ENCODE data around the gene EGFL8. TPM values are rescaled to one million over a fixed set of nuclear protein-coding genes. Genes with fewer than 3 reads are reported as not detected.

EGFL8 gene
- total RNA-seq, result 0.66 and 1.00 TPM in 2 replicates

GRCh38 chr6:32164295-32164694 lies at the start of gene EGFL8:
EGFL8 (plus strand) TSS chr6:32164595; CDS start chr6:32166166, 1,571 bp downstream.

GRCh38 chr6:32127717-32128592 lies 36.4 kb upstream of the EGFL8 start, which contains the start of gene ATF6B:
ATF6B (minus strand) TSS chr6:32128246; CDS start chr6:32128207, 39 bp downstream.

GRCh38 chr6:32151863-32152768 lies 12.3 kb upstream of the EGFL8 start, which contains the start of gene PRRT1:
PRRT1 (minus strand) TSS chr6:32151939; CDS start chr6:32151827, 112 bp downstream.

GRCh38 chr6:32153564-32154513 lies 10.6 kb upstream of the EGFL8 start, which contains the start of gene PPT2:
PPT2 (plus strand) TSS chr6:32154141; CDS start chr6:32154595, 454 bp downstream.

GRCh38 chr6:32175711-32176475 lies 11.5 kb downstream of the EGFL8 start, which contains the start of gene AGPAT1:
AGPAT1 (minus strand) TSS chr6:32176084; CDS start chr6:32171496, 4,588 bp downstream.

GRCh38 chr6:32177788-32178546 lies 13.6 kb downstream of the EGFL8 start, which contains the start of gene RNF5:
RNF5 (plus strand) TSS chr6:32178405; CDS start chr6:32178512, 107 bp downstream.

GRCh38 chr6:32184084-32184640 lies 19.8 kb downstream of the EGFL8 start, which contains the start of gene AGER:
AGER (minus strand) TSS chr6:32184253; CDS start chr6:32184222, 31 bp downstream.

GRCh38 chr6:32190054-32190851 lies 25.9 kb downstream of the EGFL8 start, which contains the start of gene PBX2:
PBX2 (minus strand) TSS chr6:32190202; CDS start chr6:32189915, 287 bp downstream.

GRCh38 chr6:32192608-32193039 lies 28.2 kb downstream of the EGFL8 start, which contains the start of gene GPSM3:
GPSM3 (minus strand) TSS chr6:32192643; CDS start chr6:32192513, 130 bp downstream.

Other genes starting within 250 kb of the EGFL8 start
- 0.77 and 2.0 TPM in 2 replicates for gene C2, start 236.9 kb upstream of the EGFL8 start, total RNA-seq
- gene CFB, start 218.5 kb upstream of the EGFL8 start, total RNA-seq, result 2.3 and 5.6 TPM in 2 replicates
- gene NELFE, start 205.6 kb upstream of the EGFL8 start, total RNA-seq, result 121 and 171 TPM in 2 replicates
- gene SKIC2, start 205.4 kb upstream of the EGFL8 start, total RNA-seq, result 50.1 and 53.1 TPM in 2 replicates
- 14.1 and 17.1 TPM in 2 replicates for gene DXO, start 192.5 kb upstream of the EGFL8 start, total RNA-seq
- gene C4A, start 182.5 kb upstream of the EGFL8 start, total RNA-seq, result 2.3 and 13.4 TPM in 2 replicates
- gene C4B, start 149.8 kb upstream of the EGFL8 start, total RNA-seq, result 2.0 and 6.0 TPM in 2 replicates
- gene CYP21A2, start 126.2 kb upstream of the EGFL8 start, total RNA-seq, result not detected in 2 replicates
- 5.9 and 6.7 TPM in 2 replicates for gene TNXB, start 55.3 kb upstream of the EGFL8 start, total RNA-seq
- 12.1 and 17.9 TPM in 2 replicates for gene ATF6B, start 36.3 kb upstream of the EGFL8 start, total RNA-seq
- 5.2 and 7.9 TPM in 2 replicates for gene FKBPL, start 34.3 kb upstream of the EGFL8 start, total RNA-seq
- 0.11 and 0.12 TPM in 2 replicates for gene PRRT1, start 12.7 kb upstream of the EGFL8 start, total RNA-seq
- gene PPT2, start 10.5 kb upstream of the EGFL8 start, total RNA-seq, result 9.5 and 14.6 TPM in 2 replicates
- 12.4 and 15.7 TPM in 2 replicates for gene AGPAT1, start 11.5 kb downstream of the EGFL8 start, total RNA-seq
- gene RNF5, start 13.8 kb downstream of the EGFL8 start, total RNA-seq, result 29.0 and 30.9 TPM in 2 replicates
- 0.12 and 0.44 TPM in 2 replicates for gene AGER, start 19.7 kb downstream of the EGFL8 start, total RNA-seq
- gene PBX2, start 25.6 kb downstream of the EGFL8 start, total RNA-seq, result 41.6 and 42.6 TPM in 2 replicates
- gene GPSM3, start 28.0 kb downstream of the EGFL8 start, total RNA-seq, result 0.44 and 0.87 TPM in 2 replicates
- 0.62 and 1.4 TPM in 2 replicates for gene NOTCH4, start 59.5 kb downstream of the EGFL8 start, total RNA-seq
- under 0.01 TPM in 1 of 2 replicates, not detected in the other for gene TSBP1, start 207.3 kb downstream of the EGFL8 start, total RNA-seq
- gene BTNL2, start 242.6 kb downstream of the EGFL8 start, total RNA-seq, result not detected in 2 replicates